Effector CD4-positive, alpha-beta T cell (primary cell): ENCODE measurements around the gene CADPS.
"Not testable (repeated sequence)": the region's sequence is repeated elsewhere in the genome, so short reads cannot be mapped to it uniquely, and the experiment has no call there.

Experiments
- DNase-seq: peaks from one replicate; pipeline ENCODE4 v3.0.0-alpha.2; 2020

The CADPS gene

GRCh38 chr3:62585861-62586260 lies 289.4 kb downstream of the CADPS start:
- no peak for DNase-seq

GRCh38 chr3:62584636-62585035 lies 290.6 kb downstream of the CADPS start:
- DNase-seq = no peak

GRCh38 chr3:62582495-62583172 lies 292.6 kb downstream of the CADPS start:
- no peak for DNase-seq

DNA sequence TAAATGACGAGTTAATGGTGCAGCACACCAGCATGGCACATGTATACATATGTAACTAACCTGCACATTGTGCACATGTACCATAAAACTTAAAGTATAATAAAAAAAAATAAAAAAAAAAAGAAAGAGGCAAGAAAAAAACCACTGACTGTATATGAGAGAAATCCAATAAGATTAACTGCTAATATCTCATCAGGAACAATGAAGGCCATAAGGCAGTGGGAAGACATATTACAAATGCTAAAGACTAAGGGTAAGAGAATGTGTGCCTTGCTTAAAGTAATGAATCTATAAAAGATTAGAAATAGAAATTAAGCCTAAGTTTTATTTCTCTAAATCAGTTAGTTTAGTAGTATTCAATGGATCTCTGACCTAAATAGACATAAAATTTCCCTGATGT lies 294.7 kb downstream of the CADPS start:
- DNase-seq = not testable (repeated sequence)

- DNase-seq = no peak
These were observed 298.1 kb downstream of the CADPS start for GRCh38 chr3:62577153-62577552.

- no peak for DNase-seq
These were observed 300.8 kb downstream of the CADPS start for GRCh38 chr3:62574266-62574898.

GRCh38 chr3:62571916-62572315 lies 303.3 kb downstream of the CADPS start:
- DNase-seq = no peak

- no peak for DNase-seq
These were observed 304.3 kb downstream of the CADPS start for GRCh38 chr3:62570888-62571287.

GRCh38 chr3:62569609-62570008 lies 305.6 kb downstream of the CADPS start:
- DNase-seq = no peak

DNA sequence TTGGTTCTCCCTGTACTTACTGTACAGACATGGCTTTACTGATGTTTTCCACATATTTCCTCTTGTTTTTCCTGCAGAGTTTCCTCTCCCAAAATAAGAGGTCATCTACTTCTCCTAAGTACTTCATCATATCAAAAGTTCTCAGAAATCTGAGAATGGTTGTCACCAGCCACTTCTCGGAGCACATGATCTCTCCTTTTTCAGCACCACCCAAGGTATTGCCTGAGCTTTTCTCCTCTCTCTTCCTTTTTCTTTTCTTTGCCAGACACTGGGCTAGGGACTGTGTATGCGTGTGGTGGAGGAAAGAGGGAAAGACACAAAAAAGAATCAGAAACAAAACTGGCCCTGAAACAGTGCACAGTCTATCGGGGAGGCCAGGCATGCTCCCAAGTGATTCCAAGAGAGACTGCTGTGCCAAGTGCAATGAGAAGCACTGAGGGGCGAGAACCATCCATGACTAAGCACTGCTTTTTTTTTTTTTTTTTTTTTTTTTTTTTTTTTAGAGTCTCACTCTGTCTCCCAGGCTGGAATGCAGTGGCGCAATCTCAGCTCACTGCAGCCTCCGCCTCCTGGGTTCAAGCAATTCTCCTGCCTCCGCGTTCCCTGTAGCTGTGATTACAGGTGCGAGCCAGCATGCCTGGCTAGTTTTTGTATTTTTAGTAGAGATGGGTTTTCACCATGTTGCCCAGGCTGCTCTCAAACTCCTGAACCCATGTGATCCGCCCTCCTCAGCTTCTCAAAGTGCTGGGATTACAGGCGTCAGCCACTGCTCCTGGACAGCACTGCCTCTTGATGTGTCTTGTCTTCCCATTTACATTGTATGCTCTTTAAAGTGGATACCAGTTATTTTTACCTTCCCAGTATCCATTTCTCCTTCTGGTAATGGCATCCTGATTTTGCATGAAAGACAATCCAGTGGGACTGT lies 307.9 kb downstream of the CADPS start:
- DNase-seq = no peak

DNA sequence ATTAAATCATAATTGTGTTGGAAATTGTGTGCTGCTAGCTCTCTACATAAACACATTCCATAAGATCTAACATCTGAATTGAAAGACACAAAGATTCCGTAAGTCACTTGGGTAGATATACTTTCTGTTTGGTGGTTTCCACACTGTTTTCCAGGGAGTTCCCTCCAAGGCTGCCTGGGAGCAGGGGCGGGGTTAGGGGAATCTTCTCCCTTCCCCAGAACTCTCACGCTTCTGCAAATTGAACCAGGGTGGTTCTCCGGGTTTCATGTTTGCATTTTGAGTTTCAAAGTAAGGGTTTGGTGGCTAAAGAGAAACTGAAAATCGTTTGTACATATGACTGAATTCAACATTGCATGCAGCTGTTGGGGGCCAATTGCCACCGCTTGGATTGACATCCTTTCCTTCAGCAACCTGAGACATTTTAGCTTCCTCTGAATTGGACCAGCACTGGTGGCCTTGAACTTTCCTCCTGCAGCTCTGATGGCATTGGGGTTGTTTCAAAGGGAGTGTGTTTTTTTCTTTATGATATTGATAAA lies 309.1 kb downstream of the CADPS start:
- no peak for DNase-seq

GRCh38 chr3:62562596-62562995 lies 312.6 kb downstream of the CADPS start:
- no peak for DNase-seq

GRCh38 chr3:62562017-62562416 lies 313.2 kb downstream of the CADPS start:
- DNase-seq = no peak

DNA sequence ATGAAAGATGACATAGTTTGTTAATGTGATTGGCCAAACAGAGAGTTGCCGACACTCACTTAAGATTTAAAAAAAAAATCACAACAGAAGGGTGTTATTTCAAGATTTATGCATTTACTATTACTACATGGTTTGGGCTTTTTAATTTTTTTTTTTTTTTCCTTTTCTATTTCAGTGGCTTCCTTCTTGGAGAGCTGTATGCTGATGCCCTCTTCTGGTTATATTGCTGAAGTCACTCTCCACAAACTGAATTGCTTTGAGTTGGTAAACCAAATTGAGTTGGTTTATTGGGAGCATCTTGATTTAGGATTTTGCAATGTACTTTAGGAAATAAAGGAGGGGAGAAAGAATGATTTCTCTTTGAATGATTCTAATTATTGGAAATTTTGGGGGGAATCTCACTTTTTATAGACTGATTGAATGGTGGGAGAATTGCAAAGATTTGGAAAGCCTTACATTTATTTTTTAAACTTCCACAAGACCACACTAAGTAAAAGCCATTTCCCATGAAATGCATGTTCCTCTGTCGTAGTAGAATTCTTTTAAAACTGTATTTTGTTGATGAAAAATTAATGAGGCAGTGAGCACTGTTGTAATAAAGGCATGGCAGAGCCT lies 315.3 kb downstream of the CADPS start:
- no peak for DNase-seq

DNA sequence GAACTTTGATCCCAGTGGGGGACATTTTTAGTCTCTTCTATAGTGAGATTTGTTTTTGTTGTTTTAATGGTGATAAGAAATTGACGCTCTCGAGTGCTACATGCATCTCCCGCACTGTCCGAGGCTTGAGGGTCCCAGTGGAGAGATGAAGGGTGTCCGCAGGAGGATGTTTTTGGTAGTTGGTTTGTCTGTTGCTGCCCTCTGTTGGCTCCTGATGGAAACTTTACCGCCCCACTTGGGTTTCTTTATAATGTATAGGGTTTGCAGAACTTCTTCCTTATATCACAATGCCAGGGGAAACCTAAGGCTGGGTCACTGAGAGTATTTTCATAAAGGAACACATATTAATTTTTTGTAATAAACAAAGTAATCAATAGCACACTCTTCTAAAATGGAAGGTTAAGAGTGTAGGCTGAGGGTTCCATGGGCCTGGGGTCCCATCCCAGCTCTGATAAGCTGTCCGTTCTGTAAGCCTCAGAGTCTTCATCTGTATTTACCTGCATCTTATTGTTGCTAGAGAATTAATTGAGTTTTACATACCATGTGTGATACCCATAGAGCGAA lies 316.6 kb downstream of the CADPS start:
- no peak for DNase-seq

GRCh38 chr3:62557983-62558382 lies 317.2 kb downstream of the CADPS start:
- DNase-seq = no peak

DNA sequence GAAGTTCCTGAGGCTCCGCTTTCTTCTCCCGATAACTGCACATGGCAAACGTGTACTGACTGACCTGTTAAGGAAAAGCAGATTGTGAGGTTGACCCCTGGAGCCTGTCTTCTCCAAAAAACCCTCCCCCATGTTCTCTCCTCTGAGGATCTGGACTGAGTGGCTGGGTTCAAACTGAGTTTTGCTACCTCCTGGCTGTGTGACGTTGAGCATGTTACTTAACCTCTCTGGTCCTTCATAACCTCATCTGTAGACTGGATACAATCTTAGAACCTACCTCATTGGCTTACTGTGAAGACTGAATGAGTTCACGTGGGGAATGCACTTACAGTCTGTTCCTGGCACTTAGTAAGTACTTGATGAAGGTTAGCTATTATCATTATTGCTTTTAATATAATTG lies 317.8 kb downstream of the CADPS start:
- DNase-seq = no peak

DNA sequence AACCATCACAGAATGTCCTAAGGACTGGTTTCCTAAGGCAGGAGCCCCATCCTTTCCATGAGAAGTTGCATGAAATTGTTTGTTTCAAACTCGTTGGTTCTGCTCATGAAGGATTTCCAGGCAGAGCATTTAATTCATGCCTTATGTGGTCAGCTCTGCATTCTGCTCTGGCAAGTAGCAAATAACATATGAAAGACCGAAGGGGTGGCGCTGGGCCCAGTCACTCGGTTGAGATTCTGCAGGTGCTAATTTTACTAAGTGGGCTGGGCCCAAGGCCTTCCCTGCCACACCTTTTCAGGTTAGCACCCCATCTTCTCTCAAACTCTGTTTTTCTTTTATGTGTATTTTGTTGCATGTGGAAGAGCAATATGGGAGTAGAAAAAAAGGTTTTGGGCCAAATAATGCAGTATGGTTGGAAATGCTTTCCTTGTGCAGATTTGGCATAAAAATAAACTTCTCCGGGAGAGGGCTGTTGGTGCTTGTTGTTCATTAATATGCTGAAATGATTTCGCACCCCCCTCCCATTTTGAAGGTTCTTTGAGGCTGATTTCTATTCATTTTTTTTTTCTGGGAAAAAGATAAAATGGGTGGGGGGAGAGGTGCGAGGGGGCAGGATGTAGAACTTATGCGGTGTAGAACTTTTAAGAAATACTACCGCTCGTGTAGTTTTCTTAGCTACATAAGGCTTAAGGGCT lies 318.9 kb downstream of the CADPS start:
- DNase-seq = no peak

DNA sequence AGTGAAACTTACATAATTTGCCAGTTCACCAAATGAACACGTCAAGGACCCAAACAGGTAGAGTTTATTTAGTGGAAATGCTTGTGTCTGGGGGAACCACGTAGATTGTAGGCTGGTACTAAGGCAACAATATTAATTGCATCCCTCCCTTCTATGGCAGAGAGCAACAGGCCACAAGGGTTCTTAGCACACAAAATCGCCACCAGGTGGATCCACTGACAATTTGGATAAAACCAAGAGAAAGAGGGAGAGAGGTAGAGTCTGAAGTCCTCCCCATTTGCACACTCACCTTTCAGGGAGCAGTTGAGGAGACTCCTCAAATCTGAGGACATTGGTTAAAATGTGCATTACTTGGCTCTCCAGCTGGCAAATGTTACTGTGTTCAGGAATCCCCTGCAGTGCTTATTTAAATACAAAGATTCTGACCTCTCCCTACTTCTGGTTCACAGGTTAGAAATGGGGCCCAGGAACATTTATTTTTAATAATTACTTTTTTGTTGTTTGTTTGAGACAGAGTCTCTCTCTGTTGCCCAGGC lies 320.9 kb downstream of the CADPS start:
- no peak for DNase-seq

DNA sequence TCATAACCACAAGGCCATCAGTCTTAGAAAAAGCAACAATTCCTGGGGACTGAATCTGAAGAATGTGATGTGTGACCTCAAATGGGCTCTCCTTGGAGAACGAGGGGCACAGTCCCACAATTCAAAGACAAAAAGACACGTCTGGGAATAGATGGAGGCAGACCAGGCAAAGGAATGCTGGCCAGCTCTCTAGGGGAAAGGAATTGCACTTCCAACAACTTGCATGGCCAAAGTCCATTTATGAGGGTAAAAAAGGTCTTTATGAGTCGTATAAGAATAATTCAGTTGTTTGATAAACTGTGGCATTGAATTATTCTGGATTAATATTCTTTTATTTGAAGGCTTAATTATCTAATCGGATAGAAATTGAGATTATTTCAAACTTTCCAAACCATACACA lies 321.4 kb downstream of the CADPS start:
- DNase-seq = no peak

- DNase-seq = no peak
These were observed 323.7 kb downstream of the CADPS start for GRCh38 chr3:62551556-62551955.

GRCh38 chr3:62550439-62550838 lies 324.8 kb downstream of the CADPS start:
- DNase-seq = no peak
